NK-92 treated with Interleukin-12 subunit alpha and Interleukin-12 subunit beta, amount 100 ng/mL, for 24 hours (cell line): Measurements from ENCODE around the gene ADAT3.

Experiments used
- DNase-seq: peaks from one replicate; lab custom pipeline; 2025; lab: John Stamatoyannopoulos, UW

ADAT3 gene

GRCh38 chr19:1912760-1913505 lies 7.7 kb downstream of the ADAT3 start:
- DNase-seq, result no peak

- DNase-seq, result no peak
These were observed 8.8 kb downstream of the ADAT3 start for GRCh38 chr19:1913781-1914577.

DNA sequence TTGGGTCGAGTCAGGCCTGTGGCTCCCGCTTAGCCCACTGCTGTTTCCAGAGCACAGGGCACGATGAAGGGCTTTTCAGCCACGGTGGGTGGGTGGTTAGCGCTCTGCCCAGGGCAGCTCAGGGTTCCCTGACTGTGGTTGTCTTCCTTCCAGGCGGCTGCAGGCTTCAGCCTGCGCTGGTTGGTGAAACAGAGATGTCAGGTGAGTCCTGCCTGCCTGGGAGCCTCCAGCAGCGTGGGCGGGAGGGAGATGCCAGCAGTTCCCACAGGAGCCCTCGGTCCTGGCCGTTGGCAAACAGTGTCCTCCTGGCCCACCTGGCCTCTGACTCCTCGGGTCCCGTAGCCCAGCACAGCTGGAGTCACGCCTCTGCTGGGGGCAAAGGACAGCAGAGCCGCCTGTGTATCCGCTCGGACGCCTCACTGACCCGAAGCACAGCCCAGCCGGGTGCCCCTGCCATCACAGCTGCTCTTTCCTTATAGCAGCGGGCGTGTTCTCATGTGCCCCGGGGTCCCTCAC lies 9.7 kb downstream of the ADAT3 start:
- DNase-seq, result no peak

- no peak for DNase-seq
These were observed 11.9 kb downstream of the ADAT3 start for GRCh38 chr19:1917146-1917545.

- DNase-seq, result no peak
These were observed 12.7 kb downstream of the ADAT3 start for GRCh38 chr19:1917926-1918325.

DNA sequence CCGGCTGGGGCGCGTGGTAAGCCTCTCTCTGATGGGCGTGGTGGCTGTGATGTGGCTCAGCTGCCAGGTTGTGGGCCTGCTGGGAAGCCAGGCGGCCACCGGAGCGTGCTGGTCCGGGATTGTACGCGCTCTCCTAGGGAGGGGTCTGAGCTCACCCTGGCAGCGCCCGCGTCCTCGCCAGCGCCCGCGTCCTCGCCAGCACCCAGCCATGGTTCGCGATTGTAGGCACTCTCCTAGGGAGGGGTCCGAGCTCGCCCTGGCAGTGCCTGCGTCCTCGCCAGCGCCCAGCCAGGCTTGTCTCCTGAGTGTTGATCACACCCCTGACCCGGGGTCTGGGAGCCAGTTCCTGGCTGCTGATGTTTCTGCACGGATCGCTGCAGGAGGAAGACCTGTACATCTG lies 13.8 kb downstream of the ADAT3 start:
- no peak for DNase-seq

DNA sequence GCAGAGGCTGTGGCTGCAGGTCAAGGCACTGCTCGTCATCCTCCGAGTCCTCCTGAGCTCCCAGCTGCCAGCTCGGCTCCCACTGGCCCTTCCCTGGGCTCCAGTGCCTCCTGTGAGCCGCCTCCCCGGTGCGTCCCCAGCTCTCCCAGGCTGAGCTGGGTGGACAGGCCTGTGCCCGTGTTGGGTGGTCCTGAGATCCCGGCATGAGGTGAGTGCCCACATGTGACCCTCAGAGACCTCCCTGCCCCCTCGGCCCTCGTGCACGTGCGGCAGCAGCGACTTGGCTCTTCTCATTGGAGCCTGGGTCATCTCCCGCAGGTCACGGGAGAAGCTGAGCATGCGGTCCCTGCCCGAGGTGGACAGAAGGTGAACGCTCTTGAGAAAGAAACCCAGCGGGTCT lies 15.4 kb downstream of the ADAT3 start:
- no peak for DNase-seq

GRCh38 chr19:1921326-1921725 lies 16.1 kb downstream of the ADAT3 start:
- no peak for DNase-seq

- no peak for DNase-seq
These were observed 16.6 kb downstream of the ADAT3 start for GRCh38 chr19:1921825-1922224.

- DNase-seq, result no peak
These were observed 17.6 kb downstream of the ADAT3 start for GRCh38 chr19:1922803-1923202.

DNA sequence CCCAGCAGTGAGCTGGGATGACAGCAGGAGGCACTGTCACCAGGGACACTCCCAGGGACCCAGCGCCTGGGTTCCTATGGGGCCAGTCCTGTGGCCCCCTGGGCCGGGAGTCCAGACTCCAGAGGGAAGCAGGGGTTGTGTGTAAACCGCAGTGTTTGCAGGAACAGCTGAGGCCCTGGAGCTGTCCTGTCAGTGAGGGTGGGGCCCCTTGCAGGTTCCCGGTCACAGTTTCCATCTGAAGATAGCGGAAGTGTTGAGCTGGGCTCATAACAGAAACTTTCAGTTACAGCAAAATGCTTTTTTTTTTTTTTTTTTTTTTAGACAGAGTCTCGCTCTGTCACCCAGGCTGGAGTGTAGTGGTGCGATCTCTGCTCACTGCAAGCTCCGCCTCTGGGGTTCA lies 18.1 kb downstream of the ADAT3 start:
- no peak for DNase-seq

GRCh38 chr19:1924320-1924961 lies 19.2 kb downstream of the ADAT3 start:
- DNase-seq, result no peak

- DNase-seq, result no peak
These were observed 20.3 kb downstream of the ADAT3 start for GRCh38 chr19:1925544-1925943.

GRCh38 chr19:1929021-1929742 lies 24.0 kb downstream of the ADAT3 start:
- DNase-seq, result peak; percentile 43

DNA sequence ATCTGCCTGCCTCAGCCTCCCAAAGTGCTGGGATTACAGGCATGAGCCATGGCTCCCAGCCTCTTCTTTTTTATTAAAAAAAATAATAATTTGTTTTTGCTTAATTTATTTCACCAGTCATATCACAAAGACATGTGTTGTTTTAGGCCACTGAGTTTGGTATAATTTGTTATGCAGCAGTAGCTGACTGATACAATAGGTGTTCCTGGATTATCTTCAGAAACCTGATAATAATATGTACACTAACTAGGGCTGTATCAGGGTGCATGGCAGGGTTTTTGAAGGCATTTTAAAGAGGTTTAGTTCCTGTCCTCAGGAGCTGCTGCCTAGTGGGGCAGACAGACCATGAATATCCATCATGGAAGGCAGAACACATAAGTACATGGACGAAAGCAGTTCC lies 26.2 kb downstream of the ADAT3 start:
- DNase-seq, result no peak

- DNase-seq, result no peak
These were observed 27.2 kb downstream of the ADAT3 start for GRCh38 chr19:1932395-1932794.

DNA sequence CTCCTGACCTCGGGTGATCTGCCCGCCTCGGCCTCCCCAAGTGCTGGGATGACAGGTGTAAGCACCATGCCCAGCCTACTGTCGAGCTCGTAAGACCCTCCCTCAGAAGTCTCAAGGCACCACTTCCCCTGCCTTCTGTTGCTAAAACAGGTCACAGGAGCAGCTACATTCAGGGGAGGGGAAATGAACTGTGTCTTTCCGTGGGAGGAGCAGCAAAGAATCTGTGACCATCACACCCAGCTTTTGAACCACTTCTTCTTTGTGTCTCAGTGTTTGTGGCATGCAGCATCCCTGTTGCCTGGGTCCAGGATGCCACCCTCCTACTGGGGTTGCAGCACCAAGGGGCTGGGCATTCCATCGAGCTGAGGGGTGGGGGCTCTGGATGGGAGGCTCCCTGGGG lies 28.0 kb downstream of the ADAT3 start:
- DNase-seq, result no peak

DNA sequence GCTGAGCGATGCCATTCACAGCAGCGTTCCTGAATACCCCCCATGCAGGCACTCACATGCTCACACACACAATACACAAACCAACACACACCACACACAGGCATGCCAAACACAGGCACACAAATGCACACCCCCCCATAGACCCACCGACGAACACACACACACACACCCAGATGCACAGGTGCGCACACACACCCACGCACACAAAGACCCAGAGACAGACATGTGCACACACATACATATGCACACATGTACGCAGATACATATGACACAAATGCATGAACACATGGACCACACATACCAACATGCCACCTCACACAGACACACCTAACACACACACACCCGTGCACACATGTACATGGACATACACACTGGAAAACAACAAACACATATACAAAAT lies 28.7 kb downstream of the ADAT3 start:
- no peak for DNase-seq

DNA sequence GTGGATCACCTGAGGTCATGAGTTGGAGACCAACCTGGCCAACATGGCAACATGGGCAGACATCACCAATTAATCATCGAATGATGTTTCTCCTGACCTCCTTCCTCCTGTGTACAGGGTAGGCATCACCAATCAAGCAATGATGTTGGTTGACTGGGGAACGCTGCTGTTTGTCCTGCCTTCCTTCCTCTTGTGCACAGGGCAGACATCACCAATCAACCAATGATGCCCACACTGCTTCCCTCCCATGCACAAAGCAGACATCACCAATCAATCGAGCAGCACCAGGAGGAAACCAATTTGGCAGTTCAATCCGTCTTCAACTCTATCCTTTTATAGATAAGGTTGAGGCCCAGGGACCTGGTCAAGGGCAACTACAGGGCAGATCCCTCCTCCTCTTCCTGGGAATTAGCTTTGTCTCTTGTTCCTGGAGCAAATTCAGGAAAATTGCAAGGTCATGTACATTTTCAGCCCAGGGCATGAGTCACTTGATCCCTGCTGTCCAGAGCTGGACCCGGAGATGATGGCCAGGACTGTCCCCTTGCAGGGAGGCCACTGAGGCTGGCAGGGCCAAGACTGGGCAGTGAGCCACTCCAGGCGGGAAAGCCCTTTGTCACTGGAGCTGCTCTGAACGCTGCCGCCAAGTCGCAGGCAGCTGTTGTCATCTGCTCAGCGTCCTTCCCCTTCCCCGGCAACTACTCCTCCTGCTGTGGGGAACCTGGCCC lies 30.4 kb downstream of the ADAT3 start:
- no peak for DNase-seq

DNA sequence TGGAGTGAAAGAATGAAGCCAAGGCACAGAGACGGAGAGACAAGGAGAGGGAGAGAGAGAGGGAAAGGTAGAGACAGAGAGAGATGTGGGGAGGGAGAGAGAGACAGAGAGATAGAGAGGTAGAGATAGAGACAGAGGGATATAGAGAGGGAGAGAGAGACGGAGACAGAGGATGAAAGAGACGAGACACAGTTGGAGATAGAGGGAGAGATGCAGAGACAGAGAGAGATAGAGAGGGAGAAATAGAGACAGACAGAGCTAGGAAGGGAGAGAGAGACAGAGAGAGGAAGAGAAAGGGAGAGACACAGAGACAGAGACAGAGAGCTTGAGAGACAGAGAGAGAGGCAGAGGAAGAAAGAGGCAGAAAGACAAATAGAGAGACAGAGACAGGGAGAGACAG lies 31.2 kb downstream of the ADAT3 start:
- no peak for DNase-seq

DNA sequence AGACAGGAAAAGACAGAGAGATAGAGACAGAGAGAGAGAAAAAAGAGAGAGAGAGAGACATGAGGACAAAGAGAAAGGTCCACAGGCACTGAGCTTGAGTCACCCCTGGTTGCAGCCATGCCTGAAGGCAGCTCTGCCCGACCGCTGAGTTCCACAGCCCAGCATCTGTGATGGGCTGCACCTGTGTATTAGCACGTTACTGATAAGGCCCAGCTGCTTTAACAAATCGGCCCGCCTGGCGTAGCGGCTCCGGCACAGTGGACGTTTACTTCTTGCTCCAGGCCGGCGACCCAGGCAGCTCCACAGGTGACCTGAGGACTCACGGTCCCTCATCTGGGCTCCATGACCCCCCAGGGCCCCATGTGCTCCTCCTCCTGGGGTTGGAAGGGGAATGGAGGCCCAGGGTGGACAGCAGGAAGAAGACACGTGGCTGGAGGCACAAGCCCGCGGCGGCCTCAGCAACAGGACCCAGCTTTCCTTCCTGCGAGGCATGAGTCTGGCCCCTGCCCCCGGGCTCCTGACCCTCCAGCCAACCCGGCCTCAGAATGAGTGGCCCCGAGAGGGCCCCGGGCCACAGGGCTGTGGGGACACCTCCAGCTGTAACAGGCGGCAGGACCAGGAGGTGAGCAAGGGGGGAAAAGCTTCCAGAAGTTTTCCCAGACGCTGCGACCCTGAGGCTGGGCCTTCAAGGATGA lies 31.9 kb downstream of the ADAT3 start:
- DNase-seq, result no peak
